ENCODE measurements around the gene THOC7. TPM values are rescaled to one million over a fixed set of nuclear protein-coding genes. Genes with fewer than 3 reads are reported as not detected.

Gene THOC7
- total RNA-seq, 1 experiment from 2014 or later: 41.8 TPM

GRCh38 chr3:63880653-63881052, 17.0 kb upstream of the THOC7 start:
- ChIA-PET CTCF (no interaction called here), POLR2A (ENCODE audit: unreplicated experiment) (no interaction called here)
- Histone ChIP-seq H3K79me2 (ENCODE audit: low read length) (peaks cover 14% of the 10 kb centered on the region; the same call in 1 of the 2 replicates), H3K9me3 (ENCODE audit: low read length) (no peaks in the 10 kb centered on the region), H3K9ac (ENCODE audit: low read length) (no peak overlapping the region), H3K36me3 (ENCODE audit: low read depth, low read length) (no peaks in the 10 kb centered on the region), H3K27ac (ENCODE audit: low read length) (no peak overlapping the region), H2AFZ (ENCODE audit: low read length) (no peak overlapping the region), H3K4me2 (ENCODE audit: low read length) (no peak overlapping the region), H3K4me1 (ENCODE audit: insufficient read depth, low read length) (no peaks in the 10 kb centered on the region), H3K27me3 (ENCODE audit: low read length) (no peaks in the 10 kb centered on the region), H3K9me2 (replicated peaks; ENCODE audit: low read length) (no peaks in the 10 kb centered on the region), H4K20me1 (ENCODE audit: low read length) (no peaks in the 10 kb centered on the region), H3K4me3 (ENCODE audit: low read length) (no peak overlapping the region), H3F3A (ENCODE audit: low read length, unreplicated experiment) (no peaks in the 10 kb centered on the region)
- ATAC-seq (no peak), DNase-seq (no peak)
- no TSS peak for BruUV-seq (replicated peaks)
- intact Hi-C loops (cut with micrococcal nuclease): no loop called here
- TF ChIP-seq, protein P1, sequence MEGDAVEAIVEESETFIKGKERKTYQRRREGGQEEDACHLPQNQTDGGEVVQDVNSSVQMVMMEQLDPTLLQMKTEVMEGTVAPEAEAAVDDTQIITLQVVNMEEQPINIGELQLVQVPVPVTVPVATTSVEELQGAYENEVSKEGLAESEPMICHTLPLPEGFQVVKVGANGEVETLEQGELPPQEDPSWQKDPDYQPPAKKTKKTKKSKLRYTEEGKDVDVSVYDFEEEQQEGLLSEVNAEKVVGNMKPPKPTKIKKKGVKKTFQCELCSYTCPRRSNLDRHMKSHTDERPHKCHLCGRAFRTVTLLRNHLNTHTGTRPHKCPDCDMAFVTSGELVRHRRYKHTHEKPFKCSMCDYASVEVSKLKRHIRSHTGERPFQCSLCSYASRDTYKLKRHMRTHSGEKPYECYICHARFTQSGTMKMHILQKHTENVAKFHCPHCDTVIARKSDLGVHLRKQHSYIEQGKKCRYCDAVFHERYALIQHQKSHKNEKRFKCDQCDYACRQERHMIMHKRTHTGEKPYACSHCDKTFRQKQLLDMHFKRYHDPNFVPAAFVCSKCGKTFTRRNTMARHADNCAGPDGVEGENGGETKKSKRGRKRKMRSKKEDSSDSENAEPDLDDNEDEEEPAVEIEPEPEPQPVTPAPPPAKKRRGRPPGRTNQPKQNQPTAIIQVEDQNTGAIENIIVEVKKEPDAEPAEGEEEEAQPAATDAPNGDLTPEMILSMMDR (conservative IDR thresholded peaks at IDR 0.05; ENCODE audit: low read depth, low read length): no peak
- TF ChIP-seq EZH2phosphoT487 (IDR thresholded peaks at IDR 0.05; ENCODE audit: borderline replicate concordance, low read length) (no peak), EZH2 (IDR thresholded peaks at IDR 0.05; ENCODE audit: low read length, unreplicated experiment) (no peak)

DNA sequence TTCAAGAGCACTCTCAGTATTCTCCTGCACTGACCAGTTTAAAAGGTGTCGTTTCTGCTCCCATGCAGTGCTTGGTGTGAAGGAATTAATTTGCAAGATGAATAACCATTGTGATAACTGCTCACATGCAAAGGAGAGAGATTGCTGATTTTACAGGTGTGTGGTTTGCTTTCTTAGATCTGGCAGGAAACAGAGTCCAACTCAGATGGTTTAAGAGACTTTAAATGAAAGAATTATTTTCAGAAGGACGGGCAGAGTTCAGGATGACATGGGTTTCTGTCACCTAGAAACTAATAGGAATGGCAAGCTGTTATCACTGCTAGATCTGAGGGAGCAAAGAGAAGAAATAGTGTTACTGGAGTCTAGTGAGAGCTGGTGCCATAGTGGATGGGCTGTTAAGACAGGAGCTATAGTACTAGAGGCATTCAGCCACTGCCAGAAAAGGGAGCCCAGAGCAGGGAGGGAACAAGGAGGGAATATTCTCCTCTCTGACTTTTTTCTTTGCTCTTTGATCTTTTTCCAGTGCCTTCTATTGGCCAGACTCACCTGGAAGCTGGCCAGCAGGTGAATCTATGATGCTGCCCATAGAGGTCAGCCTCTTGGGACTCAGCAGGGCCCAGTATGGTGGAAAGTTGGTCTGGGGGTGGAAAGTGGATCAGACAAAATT, 14.9 kb upstream of the THOC7 start:
- H3K27ac ChIP-seq (ENCODE audit: low read length): no peak overlapping the region
- H3K4me2 ChIP-seq (ENCODE audit: low read length): no peak overlapping the region
- H3K9me3 ChIP-seq (ENCODE audit: low read length): no peaks in the 10 kb centered on the region
- no peaks in the 10 kb centered on the region for H4K20me1 ChIP-seq (ENCODE audit: low read length)
- H3K79me2 ChIP-seq (ENCODE audit: low read length): peaks cover 29% of the 10 kb centered on the region
- DNase-seq (no peak), ATAC-seq (no peak)
- no peaks in the 10 kb centered on the region for H3K27me3 ChIP-seq (ENCODE audit: low read length)
- intact Hi-C loops (cut with micrococcal nuclease): no loop called here
- CTCF ChIA-PET: no interaction called here
- POLR2A ChIA-PET (ENCODE audit: unreplicated experiment): no interaction called here
- TF ChIP-seq, protein P1 (conservative IDR thresholded peaks at IDR 0.05; ENCODE audit: low read depth, low read length): no peak
- TF ChIP-seq EZH2 (IDR thresholded peaks at IDR 0.05; ENCODE audit: low read length, unreplicated experiment): no peak
- TF ChIP-seq EZH2phosphoT487 (IDR thresholded peaks at IDR 0.05; ENCODE audit: borderline replicate concordance, low read length): no peak
- H2AFZ ChIP-seq (ENCODE audit: low read length): no peak overlapping the region
- H3K36me3 ChIP-seq (ENCODE audit: low read depth, low read length): no peaks in the 10 kb centered on the region
- H3F3A ChIP-seq (ENCODE audit: low read length, unreplicated experiment): no peaks in the 10 kb centered on the region
- BruUV-seq (replicated peaks): no TSS peak
- H3K4me3 ChIP-seq (ENCODE audit: low read length): no peak overlapping the region
- no peak overlapping the region for H3K9ac ChIP-seq (ENCODE audit: low read length)
- no peaks in the 10 kb centered on the region for H3K9me2 ChIP-seq (replicated peaks; ENCODE audit: low read length)
- H3K4me1 ChIP-seq (ENCODE audit: insufficient read depth, low read length): no peaks in the 10 kb centered on the region

DNA sequence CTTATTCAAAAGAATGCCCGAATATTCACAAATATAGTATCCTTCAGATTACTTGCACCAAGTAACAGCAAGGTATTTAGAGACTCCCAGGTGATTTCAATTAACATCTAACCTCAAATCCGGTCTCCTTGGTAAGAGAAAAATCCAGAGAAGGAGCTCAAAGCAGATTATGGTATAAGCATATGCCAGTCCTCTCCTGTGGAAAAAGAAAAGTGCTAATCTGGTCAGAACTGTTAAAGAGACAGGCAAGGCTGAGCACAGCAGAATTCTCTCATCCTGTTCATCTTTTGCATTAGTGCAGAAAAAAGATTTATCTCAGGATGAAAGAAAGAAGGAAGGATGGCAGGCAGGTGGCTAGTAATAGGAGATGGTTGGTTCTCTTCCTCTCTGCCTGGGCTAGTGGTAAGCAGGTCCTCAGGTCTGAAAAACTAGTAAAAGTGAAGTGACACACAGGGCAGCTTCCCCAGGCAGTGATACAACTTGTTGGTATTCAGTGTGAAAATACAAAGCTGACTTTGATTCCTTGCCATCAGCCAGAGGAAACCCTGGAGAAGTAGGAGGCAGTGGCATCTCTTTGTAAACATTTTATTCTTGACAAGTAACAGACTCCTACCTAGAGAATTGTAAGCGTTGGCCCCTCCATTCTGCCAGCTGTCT, 14.3 kb upstream of the THOC7 start:
- Histone ChIP-seq H3K36me3 (ENCODE audit: low read depth, low read length) (no peaks in the 10 kb centered on the region), H4K20me1 (ENCODE audit: low read length) (no peaks in the 10 kb centered on the region), H3K4me1 (ENCODE audit: insufficient read depth, low read length) (peaks cover 3% of the 10 kb centered on the region), H3K9me2 (replicated peaks; ENCODE audit: low read length) (no peaks in the 10 kb centered on the region), H3K27me3 (ENCODE audit: low read length) (no peaks in the 10 kb centered on the region), H2AFZ (ENCODE audit: low read length) (no peak overlapping the region), H3K27ac (ENCODE audit: low read length) (no peak overlapping the region), H3F3A (ENCODE audit: low read length, unreplicated experiment) (no peaks in the 10 kb centered on the region), H3K9me3 (ENCODE audit: low read length) (no peaks in the 10 kb centered on the region), H3K79me2 (ENCODE audit: low read length) (peaks cover 36% of the 10 kb centered on the region), H3K9ac (ENCODE audit: low read length) (no peak overlapping the region), H3K4me2 (ENCODE audit: low read length) (no peak overlapping the region), H3K4me3 (ENCODE audit: low read length) (no peak overlapping the region)
- TF ChIP-seq, protein P1 (conservative IDR thresholded peaks at IDR 0.05; ENCODE audit: low read depth, low read length): no peak
- no peak for TF ChIP-seq EZH2phosphoT487 (IDR thresholded peaks at IDR 0.05; ENCODE audit: borderline replicate concordance, low read length)
- CTCF ChIA-PET: no interaction called here
- no TSS peak for BruUV-seq (replicated peaks)
- ATAC-seq: peak; percentile 79
- intact Hi-C loops (cut with micrococcal nuclease): no loop called here
- DNase-seq: no peak
- POLR2A ChIA-PET (ENCODE audit: unreplicated experiment): no interaction called here

Data from PC-3 (cell line).